Hepatocyte (in vitro differentiated cells): ENCODE results near the gene ZNF831. TPM values are rescaled to one million over a fixed set of nuclear protein-coding genes. Genes with fewer than 3 reads are reported as not detected.

Source experiments
- DNase-seq: peaks from one replicate; pipeline ENCODE4 v3.0.0-alpha.2; 2016; ENCODE audit warnings: low spot score
- H2AFZ ChIP-seq: fragments of 200-600 bp; sonication (generic); 2 replicates; pipeline ENCODE4 v1.6.0; 2016; ENCODE audit warnings: antibody characterized with exemption, mild to moderate bottlenecking
- H3K27ac ChIP-seq: fragments of 200-600 bp; sonication (generic); 2 replicates; pipeline ENCODE4 v1.5.1; 2016; ENCODE audit warnings: mild to moderate bottlenecking
- H3K27me3 ChIP-seq: fragments of 200-600 bp; sonication (generic); 2 replicates; pipeline ENCODE4 v1.6.1; 2016
- H3K36me3 ChIP-seq: fragments of 200-600 bp; sonication (generic); replicated peaks from 2 replicates; pipeline ENCODE4 v1.5.1; 2016; ENCODE audit warnings: low read depth; ENCODE audit not compliant: insufficient read depth
- H3K4me1 ChIP-seq: fragments of 200-600 bp; sonication (generic); 2 replicates; pipeline ENCODE4 v1.5.1; 2016; ENCODE audit warnings: mild to moderate bottlenecking, moderate library complexity; ENCODE audit not compliant: insufficient read depth
- H3K4me2 ChIP-seq: fragments of 200-600 bp; sonication (generic); 2 replicates; pipeline ENCODE4 v1.6.0; 2016
- H3K4me3 ChIP-seq: fragments of 200-600 bp; sonication (generic); 2 replicates; pipeline ENCODE4 v1.5.1; 2016; ENCODE audit warnings: mild to moderate bottlenecking
- H3K79me2 ChIP-seq: fragments of 200-600 bp; sonication (generic); 2 replicates; pipeline ENCODE4 v1.6.0; 2017; ENCODE audit warnings: mild to moderate bottlenecking
- H3K9me2 ChIP-seq: fragments of 200-600 bp; sonication (generic); replicated peaks from 2 replicates; pipeline ENCODE4 v1.6.0; 2017; ENCODE audit warnings: mild to moderate bottlenecking; ENCODE audit not compliant: insufficient read depth
- H3K9me3 ChIP-seq: fragments of 200-600 bp; sonication (generic); 2 replicates; pipeline ENCODE4 v1.5.1; 2016; ENCODE audit warnings: low read depth, mild to moderate bottlenecking
- H4K20me1 ChIP-seq: fragments of 200-600 bp; sonication (generic); 2 replicates; pipeline ENCODE4 v1.6.0; 2016; ENCODE audit warnings: mild to moderate bottlenecking; ENCODE audit not compliant: insufficient read depth, poor library complexity, severe bottlenecking
- EZH2 ChIP-seq: fragments of 200-600 bp; sonication (generic); IDR thresholded peaks from 2 replicates; pipeline ENCODE4 v1.6.1; 2016; ENCODE audit warnings: antibody characterized with exemption, mild to moderate bottlenecking, borderline replicate concordance
- EZH2phosphoT487 ChIP-seq: fragments of 200-600 bp; sonication (generic); IDR thresholded peaks from one replicate; pipeline ENCODE4 v1.6.1; 2018; ENCODE audit warnings: antibody characterized with exemption, mild to moderate bottlenecking, low read depth, moderate library complexity; ENCODE audit not compliant: unreplicated experiment, severe bottlenecking
- WGBS: methylation state at CpG from one replicate; pipeline ENCODE4 v1.1.6; 2016; ENCODE audit warnings: low lambda C conversion rate; ENCODE audit errors: missing lambda C conversion rate; 5-methylcytosine and 5-hydroxymethylcytosine counted together
- polyA plus RNA-seq: library from polyadenylated mRNA; unstranded; fragments of >200 nt; fragmentation: Nextera tagmentation; extraction: Ambion mirVana; gene quantifications from 2 replicates; pipeline ENCODE4 v1.2.1, GENCODE V29; 2016
- total RNA-seq: library from RNA; depleted of rRNA; stranded (reverse); fragments of >200 nt; gene quantifications from 2 replicates; pipeline ENCODE4 v1.2.3, GENCODE V29; 2014
- TF ChIP-seq, protein P1 (sequence below): fragments of 200-600 bp; sonication (generic); IDR thresholded peaks from 2 replicates; pipeline ENCODE4 v1.5.1; 2016; ENCODE audit warnings: antibody characterized with exemption, mild to moderate bottlenecking; ENCODE audit not compliant: poor library complexity

ZNF831 gene
- total and polyA plus RNA-seq, 2 experiments from 2014 or later, result not detected

GRCh38 chr20:59305908-59306655, 142.5 kb downstream of the ZNF831 start:
- no peak overlapping the region for H3K4me3 ChIP-seq
- no peak overlapping the region for H3K27ac ChIP-seq
- no peak for DNase-seq
- H3K4me2 ChIP-seq, result no peak overlapping the region
- WGBS, result 83% methylated on average over 7 of the region's 7 CpGs
- no peak overlapping the region for H2AFZ ChIP-seq
- H3K27me3 ChIP-seq, result peaks cover 36% of the 10 kb centered on the region
- H3K9me3 ChIP-seq, result no peaks in the 10 kb centered on the region
- no peaks in the 10 kb centered on the region for H3K9me2 ChIP-seq
- H3K4me1 ChIP-seq, result peaks cover 11% of the 10 kb centered on the region
- H3K36me3 ChIP-seq, result no peaks in the 10 kb centered on the region
- TF ChIP-seq EZH2 (no peak), EZH2phosphoT487 (no peak)
- TF ChIP-seq, protein P1, sequence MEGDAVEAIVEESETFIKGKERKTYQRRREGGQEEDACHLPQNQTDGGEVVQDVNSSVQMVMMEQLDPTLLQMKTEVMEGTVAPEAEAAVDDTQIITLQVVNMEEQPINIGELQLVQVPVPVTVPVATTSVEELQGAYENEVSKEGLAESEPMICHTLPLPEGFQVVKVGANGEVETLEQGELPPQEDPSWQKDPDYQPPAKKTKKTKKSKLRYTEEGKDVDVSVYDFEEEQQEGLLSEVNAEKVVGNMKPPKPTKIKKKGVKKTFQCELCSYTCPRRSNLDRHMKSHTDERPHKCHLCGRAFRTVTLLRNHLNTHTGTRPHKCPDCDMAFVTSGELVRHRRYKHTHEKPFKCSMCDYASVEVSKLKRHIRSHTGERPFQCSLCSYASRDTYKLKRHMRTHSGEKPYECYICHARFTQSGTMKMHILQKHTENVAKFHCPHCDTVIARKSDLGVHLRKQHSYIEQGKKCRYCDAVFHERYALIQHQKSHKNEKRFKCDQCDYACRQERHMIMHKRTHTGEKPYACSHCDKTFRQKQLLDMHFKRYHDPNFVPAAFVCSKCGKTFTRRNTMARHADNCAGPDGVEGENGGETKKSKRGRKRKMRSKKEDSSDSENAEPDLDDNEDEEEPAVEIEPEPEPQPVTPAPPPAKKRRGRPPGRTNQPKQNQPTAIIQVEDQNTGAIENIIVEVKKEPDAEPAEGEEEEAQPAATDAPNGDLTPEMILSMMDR, result no peak
- H4K20me1 ChIP-seq, result no peaks in the 10 kb centered on the region
- no peaks in the 10 kb centered on the region for H3K79me2 ChIP-seq

DNA sequence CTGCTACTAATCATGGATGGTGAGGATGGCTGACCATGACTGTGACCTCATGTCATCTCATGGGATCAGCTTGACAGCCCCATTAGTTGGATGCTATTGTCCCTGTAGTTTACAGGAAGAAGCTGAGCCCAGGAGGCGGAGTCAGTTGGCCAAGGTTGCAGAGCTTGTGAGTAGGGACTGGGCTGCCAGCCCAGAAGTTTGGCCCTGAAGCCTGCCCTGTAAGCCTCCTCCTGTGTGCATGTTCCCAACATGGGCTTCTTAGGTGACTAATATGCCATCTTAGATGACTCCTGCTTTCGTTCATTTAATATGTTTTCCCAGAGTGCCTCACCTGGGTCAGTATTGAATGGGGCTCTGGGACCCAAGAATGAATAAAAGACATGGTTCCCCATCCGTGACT, 143.6 kb downstream of the ZNF831 start:
- DNase-seq, result no peak
- no peak overlapping the region for H3K4me3 ChIP-seq
- WGBS, result 96% methylated on average over 3 of the region's 3 CpGs

More for the DNA sequence above, 143.6 kb downstream of the ZNF831 start:
- H3K27ac ChIP-seq, result no peak overlapping the region
- H3K4me1 ChIP-seq, result peaks cover 11% of the 10 kb centered on the region
- H3K9me3 ChIP-seq, result no peaks in the 10 kb centered on the region
- H3K9me2 ChIP-seq, result no peaks in the 10 kb centered on the region
- no peak overlapping the region for H2AFZ ChIP-seq
- H3K27me3 ChIP-seq, result peaks cover 24% of the 10 kb centered on the region
- TF ChIP-seq, protein P1, result no peak
- TF ChIP-seq EZH2 (no peak), EZH2phosphoT487 (no peak)
- H3K4me2 ChIP-seq, result no peak overlapping the region
- no peaks in the 10 kb centered on the region for H4K20me1 ChIP-seq
- no peaks in the 10 kb centered on the region for H3K36me3 ChIP-seq
- H3K79me2 ChIP-seq, result no peaks in the 10 kb centered on the region

Other genes with a start within 250 kb of the ZNF831 start
- 41.7 and 48.3 TPM in 2 replicates for gene NELFCD, start 182.6 kb upstream of the ZNF831 start, total RNA-seq
- 64.0 and 77.7 TPM in 2 replicates for gene NELFCD, start 182.6 kb upstream of the ZNF831 start, polyA plus RNA-seq
- gene CTSZ, start 156.6 kb upstream of the ZNF831 start, total RNA-seq, result 123 and 161 TPM in 2 replicates
- gene CTSZ, start 156.6 kb upstream of the ZNF831 start, polyA plus RNA-seq, result 5.0 and 7.1 TPM in 2 replicates
- 0.04 and 0.10 TPM in 2 replicates for gene TUBB1, start 144.4 kb upstream of the ZNF831 start, total RNA-seq
- 0.05 TPM in 1 of 2 replicates, not detected in the other for gene TUBB1, start 144.4 kb upstream of the ZNF831 start, polyA plus RNA-seq
- gene ATP5F1E, start 131.5 kb upstream of the ZNF831 start, total RNA-seq, result 32.2 and 32.9 TPM in 2 replicates
- gene ATP5F1E, start 131.5 kb upstream of the ZNF831 start, polyA plus RNA-seq, result 217 and 227 TPM in 2 replicates
- 70.3 and 75.7 TPM in 2 replicates for gene PRELID3B, start 121.0 kb upstream of the ZNF831 start, total RNA-seq
- gene PRELID3B, start 121.0 kb upstream of the ZNF831 start, polyA plus RNA-seq, result 33.0 and 38.2 TPM in 2 replicates
- gene EDN3, start 136.8 kb downstream of the ZNF831 start, total RNA-seq, result 1.4 and 4.0 TPM in 2 replicates
- gene EDN3, start 136.8 kb downstream of the ZNF831 start, polyA plus RNA-seq, result 5.8 and 5.9 TPM in 2 replicates